ENCODE results near the gene STOX1. TPM values are rescaled to one million over a fixed set of nuclear protein-coding genes. Genes with fewer than 3 reads are reported as not detected.

The STOX1 gene
- total RNA-seq, 2 donors from 2014 or later, result 4.5 to 5.2 TPM

- H3K36me3 Mint-ChIP-seq (ENCODE audit: low read depth), result peaks cover 87% of the 10 kb centered on the region
- H3K9me3 Mint-ChIP-seq, result no peaks in the 10 kb centered on the region
Observed at GRCh38 chr10:68784476-68784875, 42.9 kb upstream of the STOX1 start.

GRCh38 chr10:68787813-68788212 is 39.5 kb upstream of the STOX1 start:
- Mint-ChIP-seq H3K4me3 (no peak overlapping the region), H3K27ac (no peak overlapping the region), H3K36me3 (ENCODE audit: low read depth) (peaks cover 77% of the 10 kb centered on the region), H3K9me3 (no peaks in the 10 kb centered on the region), H3K27me3 (ENCODE audit: insufficient read depth) (no peaks in the 10 kb centered on the region), H3K4me1 (no peaks in the 10 kb centered on the region)
- Histone ChIP-seq H3K9me3 (ENCODE audit: control insufficient read depth, low read length) (no peaks in the 10 kb centered on the region), H3K36me3 (ENCODE audit: control insufficient read depth, insufficient read depth, low read length) (peaks cover 90% of the 10 kb centered on the region), H3K4me3 (ENCODE audit: low read length) (no peak overlapping the region), H3K4me1 (ENCODE audit: control insufficient read depth, insufficient read depth, low read length) (no peaks in the 10 kb centered on the region), H3K27me3 (ENCODE audit: control insufficient read depth, insufficient read depth, low read length, poor library complexity, severe bottlenecking) (no peaks in the 10 kb centered on the region), H3K9ac (ENCODE audit: extremely low read depth, low read length, poor library complexity, severe bottlenecking) (no peak overlapping the region), H3K27ac (ENCODE audit: low read depth, low read length) (no peak overlapping the region)
- TF ChIP-seq CTCF (conservative IDR thresholded peaks at IDR 0.05), result no peak
- WGBS, 2 experiments (ENCODE audit: insufficient coverage in 1 of 2, insufficient read length in 1 of 2), result 100% methylated on average over 1 to 3 of the region's 3 CpGs
- no peak for DNase-seq

More at GRCh38 chr10:68784476-68784875, 42.9 kb upstream of the STOX1 start:
- WGBS, 2 experiments (ENCODE audit: insufficient coverage in 1 of 2, insufficient read length in 1 of 2), result 92 to 96% methylated on average over 6 to 7 of the region's 7 CpGs
- Histone ChIP-seq H3K27ac (ENCODE audit: low read depth, low read length) (no peak overlapping the region), H3K27me3 (ENCODE audit: control insufficient read depth, insufficient read depth, low read length, poor library complexity, severe bottlenecking) (no peaks in the 10 kb centered on the region), H3K4me3 (ENCODE audit: low read length) (no peak overlapping the region), H3K9ac (ENCODE audit: extremely low read depth, low read length, poor library complexity, severe bottlenecking) (no peak overlapping the region), H3K9me3 (ENCODE audit: control insufficient read depth, low read length) (no peaks in the 10 kb centered on the region), H3K36me3 (ENCODE audit: control insufficient read depth, insufficient read depth, low read length) (peaks cover 87% of the 10 kb centered on the region), H3K4me1 (ENCODE audit: control insufficient read depth, insufficient read depth, low read length) (no peaks in the 10 kb centered on the region)
- no peak for DNase-seq
- no peaks in the 10 kb centered on the region for H3K4me1 Mint-ChIP-seq
- TF ChIP-seq CTCF (conservative IDR thresholded peaks at IDR 0.05), result no peak
- H3K4me3 Mint-ChIP-seq, result no peak overlapping the region
- no peaks in the 10 kb centered on the region for H3K27me3 Mint-ChIP-seq (ENCODE audit: insufficient read depth)
- no peak overlapping the region for H3K27ac Mint-ChIP-seq

- no peak for DNase-seq
- no peaks in the 10 kb centered on the region for H3K9me3 Mint-ChIP-seq
- no peak for TF ChIP-seq CTCF (conservative IDR thresholded peaks at IDR 0.05)
Observed at GRCh38 chr10:68790476-68790875, 36.9 kb upstream of the STOX1 start.

More at GRCh38 chr10:68790476-68790875, 36.9 kb upstream of the STOX1 start:
- Mint-ChIP-seq H3K27ac (no peak overlapping the region), H3K27me3 (ENCODE audit: insufficient read depth) (no peaks in the 10 kb centered on the region), H3K36me3 (ENCODE audit: low read depth) (peaks cover 74% of the 10 kb centered on the region), H3K4me3 (no peak overlapping the region), H3K4me1 (no peaks in the 10 kb centered on the region)
- Histone ChIP-seq H3K27me3 (ENCODE audit: control insufficient read depth, insufficient read depth, low read length, poor library complexity, severe bottlenecking) (no peaks in the 10 kb centered on the region), H3K4me1 (ENCODE audit: control insufficient read depth, insufficient read depth, low read length) (no peaks in the 10 kb centered on the region), H3K9me3 (ENCODE audit: control insufficient read depth, low read length) (no peaks in the 10 kb centered on the region), H3K9ac (ENCODE audit: extremely low read depth, low read length, poor library complexity, severe bottlenecking) (no peak overlapping the region), H3K4me3 (ENCODE audit: low read length) (no peak overlapping the region), H3K36me3 (ENCODE audit: control insufficient read depth, insufficient read depth, low read length) (peaks cover 100% of the 10 kb centered on the region), H3K27ac (ENCODE audit: low read depth, low read length) (no peak overlapping the region)
- 93 to 97% methylated on average over 10 of the region's 10 CpGs for WGBS, 2 experiments (ENCODE audit: insufficient coverage in 1 of 2, insufficient read length in 1 of 2)
